Thyroid gland (tissue), 4 donors: Measurements from ENCODE around the gene MARK3. TPM values are rescaled to one million over a fixed set of nuclear protein-coding genes. Genes with fewer than 3 reads are reported as not detected.

Experiments
- DNase-seq, 2 donors: peaks; one replicate each; pipeline ENCODE4 v3.0.0-alpha.2; 2019
- H3K27ac ChIP-seq, 3 donors: fragments of 200-600 bp; sonication (generic); 1 replicate in 2 of 3; 2 replicates in 1 of 3; pipeline ENCODE4 v1.5.1; 2016 to 2019; ENCODE audit warnings: mild to moderate bottlenecking in 1 of 3, moderate library complexity in 1 of 3
- H3K27me3 ChIP-seq: fragments of 200-600 bp; sonication (generic); one replicate; pipeline ENCODE4 v1.5.1; 2019
- H3K36me3 ChIP-seq, 2 donors: fragments of 200-600 bp; sonication (generic); one replicate each; pipeline ENCODE4 v1.5.1; 2016 to 2019
- H3K4me1 ChIP-seq, 2 donors: fragments of 200-600 bp; sonication (generic); one replicate each; pipeline ENCODE4 v1.5.1; 2017 to 2019
- H3K4me3 ChIP-seq, 3 donors: fragments of 200-600 bp; sonication (generic); replicated peaks in 1 of 3; 1 replicate in 2 of 3; 2 replicates in 1 of 3; pipeline ENCODE4 v1.5.1; 2016; ENCODE audit warnings: mild to moderate bottlenecking in 1 of 3
- H3K9me3 ChIP-seq: fragments of 200-600 bp; sonication (generic); one replicate; pipeline ENCODE4 v1.5.1; 2017
- POLR2A ChIP-seq, 2 donors: fragments of 450-650 bp; IDR thresholded peaks; one replicate each; pipeline ENCODE4 v1.6.1; 2017; ENCODE audit warnings: antibody characterized with exemption in 2 of 2, mild to moderate bottlenecking in 2 of 2, moderate library complexity in 1 of 2
- WGBS, 2 donors: methylation state at CpG; one replicate each; pipeline ENCODE4 v1.1.5; 2017; 5-methylcytosine and 5-hydroxymethylcytosine counted together
- intact Hi-C: fragments of 100-400 bp; cut with DNase I; formaldehyde crosslinking; loops from one replicate; pipeline ENCODE4 v1.15.1; 2023
- total RNA-seq, 4 donors: library from RNA; depleted of rRNA; stranded (reverse); fragments of >200 nt; gene quantifications; one replicate each; pipeline ENCODE4 v1.2.3, GENCODE V29; 2016
- TF ChIP-seq, protein P1 (sequence below), 6 experiments: fragments of 200-600 bp in 3 of 6; fragments of 450-650 bp in 3 of 6; sonication (generic) in 3 of 6; IDR thresholded peaks; one replicate each; pipeline ENCODE4 v1.5.1; 2016 to 2019; ENCODE audit warnings: antibody characterized with exemption in 6 of 6, mild to moderate bottlenecking in 2 of 6, inconsistent platforms in 1 of 6, moderate library complexity in 1 of 6

Gene MARK3
- total RNA-seq, 4 donors from 2014 or later, result 105 to 164 (median 114) TPM

DNA sequence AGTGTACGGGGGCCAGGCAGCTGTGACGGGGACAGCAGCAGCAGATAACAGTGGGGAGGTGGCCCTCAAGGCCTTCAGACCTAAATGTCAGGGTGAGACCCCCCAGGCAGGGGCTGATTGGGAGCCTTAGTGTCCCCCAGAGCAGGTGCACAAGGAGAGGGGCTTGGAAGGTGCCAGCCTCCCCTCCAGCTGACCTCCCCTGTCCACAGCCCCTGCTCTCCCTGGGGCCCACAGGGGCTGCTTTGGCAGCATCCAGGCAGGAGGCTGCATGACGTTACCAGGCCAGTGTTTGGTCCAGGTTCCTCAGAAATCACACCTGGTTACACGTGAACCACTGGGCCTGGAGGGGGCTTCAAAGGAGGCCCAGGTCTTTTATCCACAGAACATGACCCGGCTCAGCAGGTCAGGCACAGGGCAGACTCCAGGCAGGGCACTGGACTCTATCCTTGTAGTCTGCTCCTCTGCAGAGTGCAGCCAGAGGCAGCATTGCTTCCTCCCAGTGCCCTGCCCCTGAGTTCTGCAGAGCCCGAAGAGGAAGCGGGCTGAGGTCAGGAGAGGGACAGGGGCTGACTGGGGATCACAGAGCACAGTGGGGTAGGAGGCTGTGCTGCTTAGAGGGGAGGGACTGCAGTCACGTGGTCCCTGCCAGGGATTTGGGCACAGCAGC is 141.2 kb downstream of the MARK3 start:
- no peak overlapping the region for H3K4me3 ChIP-seq
- peaks cover 28 to 38% of the 10 kb centered on the region in 2 donors for H3K4me1 ChIP-seq
- H3K36me3 ChIP-seq, result no peaks in the 10 kb centered on the region
- no peak overlapping the region for H3K27ac ChIP-seq
- TF ChIP-seq, protein P1, sequence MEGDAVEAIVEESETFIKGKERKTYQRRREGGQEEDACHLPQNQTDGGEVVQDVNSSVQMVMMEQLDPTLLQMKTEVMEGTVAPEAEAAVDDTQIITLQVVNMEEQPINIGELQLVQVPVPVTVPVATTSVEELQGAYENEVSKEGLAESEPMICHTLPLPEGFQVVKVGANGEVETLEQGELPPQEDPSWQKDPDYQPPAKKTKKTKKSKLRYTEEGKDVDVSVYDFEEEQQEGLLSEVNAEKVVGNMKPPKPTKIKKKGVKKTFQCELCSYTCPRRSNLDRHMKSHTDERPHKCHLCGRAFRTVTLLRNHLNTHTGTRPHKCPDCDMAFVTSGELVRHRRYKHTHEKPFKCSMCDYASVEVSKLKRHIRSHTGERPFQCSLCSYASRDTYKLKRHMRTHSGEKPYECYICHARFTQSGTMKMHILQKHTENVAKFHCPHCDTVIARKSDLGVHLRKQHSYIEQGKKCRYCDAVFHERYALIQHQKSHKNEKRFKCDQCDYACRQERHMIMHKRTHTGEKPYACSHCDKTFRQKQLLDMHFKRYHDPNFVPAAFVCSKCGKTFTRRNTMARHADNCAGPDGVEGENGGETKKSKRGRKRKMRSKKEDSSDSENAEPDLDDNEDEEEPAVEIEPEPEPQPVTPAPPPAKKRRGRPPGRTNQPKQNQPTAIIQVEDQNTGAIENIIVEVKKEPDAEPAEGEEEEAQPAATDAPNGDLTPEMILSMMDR (IDR thresholded peaks at IDR 0.05), result no peak
- no peak for TF ChIP-seq POLR2A (IDR thresholded peaks at IDR 0.05)
- intact Hi-C loops, result no loop called here
- H3K9me3 ChIP-seq, result no peaks in the 10 kb centered on the region
- DNase-seq, result no peak
- 75 to 78% methylated on average over 8 of the region's 8 CpGs for WGBS, 2 donors
- no peaks in the 10 kb centered on the region for H3K27me3 ChIP-seq

DNA sequence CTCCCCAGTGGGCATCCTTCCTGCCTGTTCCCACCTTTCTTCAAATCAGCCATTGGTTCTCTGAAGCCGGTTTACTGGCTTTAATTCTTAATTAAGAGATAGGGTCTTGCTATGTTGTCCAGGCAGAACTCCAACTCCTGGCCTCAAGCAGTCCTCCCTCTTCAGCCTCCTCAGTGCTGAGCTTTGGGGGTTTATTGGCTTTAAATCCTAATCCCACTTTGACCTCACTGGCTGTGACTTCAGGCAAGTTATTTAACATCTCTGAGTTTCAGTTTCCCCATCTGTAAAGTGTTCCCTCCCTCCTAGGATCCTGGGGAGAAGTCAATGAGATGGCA is 141.7 kb downstream of the MARK3 start:
- 81 to 94% methylated on average over 1 of the region's 1 CpG for WGBS, 2 donors
- no peak for DNase-seq
- peaks cover 28 to 38% of the 10 kb centered on the region in 2 donors for H3K4me1 ChIP-seq
- no peaks in the 10 kb centered on the region for H3K27me3 ChIP-seq
- TF ChIP-seq, protein P1 (IDR thresholded peaks at IDR 0.05), result no peak
- TF ChIP-seq POLR2A (IDR thresholded peaks at IDR 0.05), result no peak
- H3K4me3 ChIP-seq, result no peak overlapping the region
- H3K9me3 ChIP-seq, result no peaks in the 10 kb centered on the region
- intact Hi-C loops, result no loop called here
- no peak overlapping the region for H3K27ac ChIP-seq
- no peaks in the 10 kb centered on the region for H3K36me3 ChIP-seq

DNA sequence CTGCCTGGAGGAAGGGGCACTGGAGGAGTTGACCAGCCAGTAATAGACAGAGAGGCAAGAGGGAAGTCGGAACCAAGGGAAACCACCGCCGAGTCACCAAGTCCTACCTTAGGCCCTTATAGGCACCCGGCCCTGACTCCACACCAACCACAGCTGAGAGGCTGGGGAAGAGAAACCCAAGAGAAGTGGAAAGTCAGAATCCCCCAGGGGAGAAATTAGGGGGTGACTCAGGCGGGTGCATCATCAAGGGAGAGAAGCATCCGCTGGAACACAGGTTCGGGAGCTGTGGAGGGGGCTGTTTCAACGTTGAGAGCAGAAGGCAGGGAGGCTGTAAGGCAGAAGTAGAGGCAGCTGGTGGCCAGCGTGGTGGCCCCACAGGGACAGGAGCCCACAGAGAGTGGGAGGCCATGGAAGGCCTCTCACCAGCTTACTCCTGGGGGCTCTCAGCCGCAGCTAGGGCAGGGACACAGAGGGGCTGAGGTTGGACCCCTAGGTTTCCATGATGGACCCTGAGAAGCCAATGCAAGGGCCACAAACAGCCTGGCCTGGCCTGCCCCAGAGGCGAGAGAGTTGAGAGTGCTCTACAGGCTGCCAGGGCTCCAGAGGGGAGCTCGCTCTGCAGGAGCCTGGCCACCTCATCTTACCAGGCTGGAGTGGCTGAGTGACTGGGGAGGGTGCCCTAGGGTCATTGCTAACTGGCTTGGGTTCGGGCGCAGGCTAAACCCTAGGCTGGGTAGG is 142.4 kb downstream of the MARK3 start:
- no peaks in the 10 kb centered on the region for H3K36me3 ChIP-seq
- intact Hi-C loops, result no loop called here
- H3K27ac ChIP-seq, result peak overlapping the region; percentile 92 to 97 (median 93)
- H3K9me3 ChIP-seq, result no peaks in the 10 kb centered on the region
- no peak for DNase-seq
- peaks cover 28 to 38% of the 10 kb centered on the region in 2 donors for H3K4me1 ChIP-seq
- no peaks in the 10 kb centered on the region for H3K27me3 ChIP-seq
- TF ChIP-seq, protein P1 (IDR thresholded peaks at IDR 0.05), result no peak
- TF ChIP-seq POLR2A (IDR thresholded peaks at IDR 0.05), result no peak
- WGBS, 2 donors, result 67 to 77% methylated on average over 9 to 11 of the region's 14 CpGs
- H3K4me3 ChIP-seq, result peak overlapping the region in 1 of 3 donors; percentile 80

DNA sequence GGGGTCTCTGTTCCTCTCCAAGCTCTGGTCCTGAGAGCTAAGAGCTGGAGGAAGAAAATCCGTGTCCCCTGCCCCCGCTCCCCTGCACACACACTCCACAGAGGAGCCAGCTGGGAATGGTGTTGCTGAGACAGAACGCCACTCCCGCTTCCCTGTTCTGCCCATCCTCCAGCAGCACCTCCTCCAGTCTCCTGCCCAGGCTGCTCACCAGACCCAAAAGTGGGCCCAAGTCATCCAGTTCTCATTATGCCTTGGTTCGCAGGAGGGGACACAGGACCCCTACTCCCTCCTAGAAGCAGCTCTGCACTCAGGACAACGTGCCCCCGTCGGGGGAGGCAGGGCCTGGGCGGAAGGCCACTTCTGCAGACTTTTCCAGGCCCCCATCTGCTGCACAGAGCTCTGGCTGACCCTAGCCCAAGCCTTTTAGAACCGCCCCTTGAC is 143.0 kb downstream of the MARK3 start:
- 32 to 41% methylated on average over 7 to 10 of the region's 10 CpGs for WGBS, 2 donors
- TF ChIP-seq POLR2A (IDR thresholded peaks at IDR 0.05), result no peak
- TF ChIP-seq, protein P1 (IDR thresholded peaks at IDR 0.05), result no peak
- Histone ChIP-seq H3K4me1 (peaks cover 24 to 33% of the 10 kb centered on the region in 2 donors), H3K27ac (peak overlapping the region; percentile 92 to 97 (median 93)), H3K4me3 (peak overlapping the region; percentile 58 to 80 (median 74)), H3K27me3 (no peaks in the 10 kb centered on the region), H3K9me3 (no peaks in the 10 kb centered on the region), H3K36me3 (no peaks in the 10 kb centered on the region)
- DNase-seq, result peak; percentile 64 to 69
- intact Hi-C loops, result no loop called here
